Activated CD8-positive, alpha-beta memory T cell treated with anti-CD3 and anti-CD28 coated beads, Interleukin-2, amount 50 U/mL, for 1 hour (primary cell): ENCODE measurements around the gene MYO1F.
"Not testable (repeated sequence)": the region's sequence is repeated elsewhere in the genome, so short reads cannot be mapped to it uniquely, and the experiment has no call there.

Experiments used
- DNase-seq: peaks from one replicate; pipeline ENCODE4 v3.0.0-alpha.2; 2020; ENCODE audit errors: extremely low read depth

Gene MYO1F

GRCh38 chr19:8564866-8565265 is 12.4 kb downstream of the MYO1F start:
- not testable (repeated sequence) for DNase-seq

GRCh38 chr19:8561075-8561764 is 16.0 kb downstream of the MYO1F start:
- DNase-seq, result no peak

- no peak for DNase-seq
These were observed 18.9 kb downstream of the MYO1F start for GRCh38 chr19:8558325-8558724.

- DNase-seq, result no peak
These were observed 19.5 kb downstream of the MYO1F start for GRCh38 chr19:8557642-8558238.

DNA sequence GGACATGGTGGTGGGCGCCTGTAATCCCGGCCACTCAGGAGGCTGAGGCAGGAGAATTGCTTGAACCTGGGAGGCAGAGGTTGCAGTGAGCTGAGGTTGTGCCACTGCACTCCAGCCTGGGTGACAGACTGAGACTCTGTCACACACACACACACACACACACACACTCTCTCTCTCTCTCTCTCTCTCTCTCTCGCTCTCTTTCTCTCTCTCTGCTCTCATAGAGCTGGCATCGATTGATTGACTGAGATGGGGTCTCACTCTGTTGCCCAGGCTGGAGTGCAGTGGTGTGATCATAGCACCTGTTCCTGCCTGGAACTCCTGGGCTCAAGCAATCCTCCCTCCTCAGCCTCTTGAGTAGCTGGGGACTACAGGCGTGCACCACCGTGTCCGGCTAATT is 23.5 kb downstream of the MYO1F start:
- DNase-seq, result not testable (repeated sequence)

DNA sequence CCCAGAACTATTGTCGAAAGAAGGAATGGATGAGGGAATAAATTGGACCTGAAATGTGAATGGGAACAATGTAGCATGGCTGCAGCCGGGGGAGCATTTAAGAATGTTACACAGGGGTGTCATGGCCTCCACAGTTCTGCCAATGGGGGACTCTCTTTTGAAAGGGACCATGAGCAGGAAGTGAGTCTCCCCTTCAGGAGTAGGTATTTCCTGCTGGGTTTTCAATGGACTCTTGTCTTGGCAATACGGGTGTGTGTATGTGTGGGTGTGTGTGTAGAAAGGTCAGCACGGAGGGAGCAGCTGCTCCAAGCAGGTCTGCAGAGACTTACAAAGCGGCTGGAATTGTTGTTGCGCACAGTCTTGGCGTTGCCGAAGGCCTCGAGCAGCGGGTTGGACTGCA is 24.4 kb downstream of the MYO1F start:
- no peak for DNase-seq

GRCh38 chr19:8550070-8550469 is 27.2 kb downstream of the MYO1F start:
- DNase-seq, result no peak

- DNase-seq, result no peak
These were observed 31.5 kb downstream of the MYO1F start for GRCh38 chr19:8545743-8546142.

DNA sequence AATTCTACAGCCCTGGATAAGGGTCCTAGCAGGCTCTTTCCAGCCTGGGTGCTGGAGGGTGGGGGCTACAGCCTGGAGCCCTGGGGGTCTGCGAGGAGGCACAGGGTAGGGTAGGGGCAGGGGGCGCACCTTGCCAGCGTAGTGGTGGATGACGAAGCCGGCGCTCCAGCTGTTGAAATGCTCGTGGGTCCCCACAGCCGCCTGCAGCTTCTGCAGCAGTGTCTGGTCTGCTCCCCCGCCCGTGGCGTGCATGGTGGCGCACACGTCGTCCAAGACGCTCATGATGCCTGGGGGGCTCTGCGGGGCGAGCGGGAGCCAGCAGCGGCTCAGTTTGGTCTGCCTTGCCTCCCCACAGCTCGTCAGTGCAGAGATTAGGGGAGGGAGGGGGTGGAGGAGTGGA is 33.1 kb downstream of the MYO1F start:
- DNase-seq, result no peak

- no peak for DNase-seq
These were observed 37.6 kb downstream of the MYO1F start for GRCh38 chr19:8539621-8540149.

DNA sequence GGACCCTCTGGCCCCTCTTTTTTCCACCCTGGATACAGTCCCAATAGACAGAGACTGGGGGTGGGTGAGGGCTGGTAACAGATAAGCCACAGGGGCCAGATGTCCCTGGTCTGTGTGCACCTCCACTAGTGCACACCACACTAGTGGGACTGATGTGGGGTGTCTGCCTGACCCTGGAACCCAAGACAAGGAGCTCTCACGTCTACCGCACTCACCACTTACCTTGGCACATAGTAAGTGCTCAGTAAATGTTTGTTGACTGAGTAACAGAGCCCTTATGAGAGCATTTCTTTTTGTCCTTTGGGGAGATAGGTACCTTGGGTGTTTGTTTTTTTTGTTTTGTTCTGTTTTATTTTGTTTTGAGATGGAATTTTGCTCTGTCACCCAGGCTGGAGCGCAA is 40.1 kb downstream of the MYO1F start:
- no peak for DNase-seq

DNA sequence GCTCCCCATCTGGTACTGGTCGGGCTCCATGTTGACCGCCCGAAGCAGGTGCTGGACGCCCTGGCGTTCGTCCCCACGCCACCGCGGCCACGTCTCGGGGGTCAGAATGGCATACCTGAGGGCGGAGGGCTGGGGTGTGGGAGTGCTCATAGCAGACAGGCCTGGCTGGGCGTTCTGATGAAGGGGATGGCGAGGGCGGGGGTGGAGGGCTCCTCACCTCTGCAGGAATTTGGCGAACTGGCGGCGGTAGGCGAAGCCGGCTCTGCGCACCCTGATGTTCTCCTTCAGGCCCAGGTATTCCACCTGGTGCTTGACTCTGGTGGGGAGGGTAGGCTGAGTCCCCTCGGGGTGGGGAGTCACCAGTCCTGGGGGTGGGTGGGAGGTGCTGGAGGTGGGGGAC is 41.0 kb downstream of the MYO1F start:
- DNase-seq, result no peak

GRCh38 chr19:8532225-8532624 is 45.0 kb downstream of the MYO1F start:
- no peak for DNase-seq

DNA sequence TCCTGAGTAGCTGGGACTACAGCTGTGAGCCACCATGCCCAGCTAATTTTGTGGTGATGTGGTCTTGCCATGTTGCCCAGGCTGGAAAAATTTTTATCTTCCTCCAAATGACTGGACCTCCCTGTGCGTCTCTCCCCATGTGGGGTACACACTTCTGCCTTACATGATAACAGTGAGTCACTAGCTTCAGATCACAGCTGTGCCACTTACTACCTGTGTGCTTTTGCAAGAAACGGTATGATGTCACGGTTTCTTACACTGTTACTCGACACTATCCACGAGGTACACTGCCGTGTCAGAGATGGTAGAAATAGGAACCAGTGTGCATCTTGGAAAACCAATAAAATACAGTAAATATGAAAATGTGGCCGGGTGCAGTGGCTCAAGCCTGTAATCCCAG is 45.8 kb downstream of the MYO1F start:
- no peak for DNase-seq

GRCh38 chr19:8530061-8530679 is 47.1 kb downstream of the MYO1F start:
- no peak for DNase-seq

DNA sequence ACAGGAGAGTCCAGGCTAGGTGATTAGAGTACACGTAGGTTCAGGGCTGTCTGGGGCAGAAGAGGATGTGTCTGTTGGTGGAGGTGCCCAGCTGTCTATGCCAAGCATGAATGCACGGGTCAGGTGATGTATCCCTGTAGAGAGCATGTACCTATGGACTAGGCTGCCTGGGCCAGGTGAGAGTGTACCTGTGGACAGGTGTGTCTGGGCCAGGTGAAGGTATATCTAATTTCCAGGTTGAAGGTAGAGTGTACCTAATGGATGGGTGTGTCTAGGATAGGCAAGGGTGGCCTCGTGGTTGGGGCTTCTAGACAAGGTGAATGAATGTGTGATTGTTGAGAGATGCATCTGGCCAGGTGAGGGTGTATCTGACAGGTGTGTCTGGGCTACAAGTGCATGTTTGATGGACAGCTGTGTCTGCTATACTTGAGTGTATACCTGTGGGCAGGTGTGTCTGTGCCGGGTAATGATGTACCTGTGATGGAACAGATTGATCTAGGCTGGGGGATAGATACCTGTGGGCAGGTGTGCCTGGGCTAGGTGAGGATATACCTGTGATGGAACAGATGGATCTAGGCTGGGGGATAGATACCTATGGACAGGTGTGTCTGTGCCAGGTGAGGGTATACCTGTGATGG is 47.8 kb downstream of the MYO1F start:
- DNase-seq, result no peak

- no peak for DNase-seq
These were observed 48.7 kb downstream of the MYO1F start for GRCh38 chr19:8528500-8528899.

GRCh38 chr19:8526345-8527091 is 50.7 kb downstream of the MYO1F start:
- no peak for DNase-seq

DNA sequence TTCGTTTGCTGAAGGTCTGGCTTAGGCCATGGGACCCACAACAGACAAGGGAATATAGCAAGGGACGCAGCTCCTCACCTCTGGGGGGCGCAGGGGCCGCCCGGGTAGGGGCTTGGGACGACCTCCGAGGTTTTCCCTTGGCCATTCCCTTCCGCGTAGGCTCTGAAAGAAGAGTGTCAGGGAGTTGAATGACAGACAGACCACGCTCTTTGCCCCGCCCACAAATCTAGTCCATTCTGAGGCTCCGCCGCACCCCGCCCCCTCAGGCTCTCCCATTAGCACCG is 51.9 kb downstream of the MYO1F start:
- no peak for DNase-seq

DNA sequence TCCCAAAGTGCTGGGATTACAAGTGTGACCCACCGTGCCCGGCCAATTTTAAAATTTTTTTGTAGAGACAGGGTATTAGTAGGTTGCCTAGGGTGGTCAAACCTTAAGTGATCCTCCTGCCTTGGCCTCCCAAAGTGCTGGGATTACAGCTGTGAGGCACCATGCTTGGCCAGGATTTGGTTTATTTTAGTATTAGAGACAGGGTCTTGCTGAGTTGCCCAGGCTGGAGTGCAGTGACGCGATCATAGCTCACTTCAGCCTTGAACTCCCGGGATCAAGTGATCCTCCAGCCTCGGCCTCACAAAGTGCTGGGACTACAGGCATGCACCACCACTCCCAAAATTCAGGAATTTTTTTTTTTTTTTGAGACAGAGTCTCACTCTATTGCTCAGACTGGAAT is 57.9 kb downstream of the MYO1F start:
- no peak for DNase-seq

DNA sequence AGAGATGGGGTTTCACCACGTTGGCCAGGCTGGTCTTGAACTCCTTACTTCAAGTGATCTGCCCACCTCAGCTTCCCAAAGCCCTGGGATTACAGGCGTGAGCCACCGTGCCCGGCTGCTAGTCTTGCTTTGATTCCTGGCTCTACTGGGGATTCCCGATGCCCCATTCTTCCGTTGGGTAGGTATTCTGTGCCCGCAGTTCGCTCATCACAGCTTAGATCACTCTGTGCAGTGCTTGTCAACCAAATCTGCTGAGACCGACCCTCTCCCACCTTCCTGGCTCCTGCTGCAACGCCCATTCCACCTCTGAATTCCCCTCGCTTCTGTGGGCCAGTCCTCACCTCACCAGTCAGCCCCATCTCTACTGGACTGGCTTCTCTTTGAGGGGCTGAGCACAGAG is 58.7 kb downstream of the MYO1F start:
- no peak for DNase-seq
